GM04503 (cell line): ENCODE data around the gene FCHSD2.
"Not testable (repeated sequence)": the region's sequence is repeated elsewhere in the genome, so short reads cannot be mapped to it uniquely, and the experiment has no call there.

Experiments
- DNase-seq: peaks from one replicate; pipeline ENCODE4 v3.0.0-alpha.2; 2012; ENCODE audit warnings: low read depth

The FCHSD2 gene

DNA sequence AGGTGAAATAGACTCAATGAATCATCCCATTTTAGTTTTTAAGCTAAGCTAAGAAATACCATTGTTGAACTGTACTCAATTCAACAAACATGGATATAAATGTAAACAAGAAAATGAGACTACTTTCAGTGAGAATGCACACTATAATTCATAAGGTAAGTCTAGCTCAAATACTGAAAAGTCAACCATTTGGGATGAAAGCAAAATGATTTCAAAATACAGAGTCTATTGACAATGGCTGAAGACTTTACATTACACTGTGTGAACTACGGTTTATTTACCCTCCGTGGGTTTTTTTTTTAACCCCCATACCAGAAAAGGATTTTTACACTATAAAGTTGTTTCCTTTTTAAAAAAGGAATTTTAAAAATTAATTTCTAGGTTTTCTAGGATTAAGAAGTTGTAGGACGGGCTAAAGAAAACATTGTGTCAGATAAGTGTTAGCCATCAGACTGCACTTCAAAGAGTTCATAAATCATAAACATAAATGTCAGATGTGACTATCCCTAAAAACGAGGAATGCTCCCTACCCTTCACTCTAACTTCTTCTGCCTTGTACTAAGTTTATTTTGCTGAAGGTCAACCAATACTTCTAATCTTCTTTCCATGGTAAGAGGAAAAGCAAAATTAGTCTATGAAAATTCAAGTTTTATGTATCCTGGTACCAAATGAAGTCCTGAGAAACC, 83.0 kb downstream of the FCHSD2 start:
- DNase-seq = no peak

- DNase-seq = no peak
Measured at GRCh38 chr11:73055655-73056354, 86.3 kb downstream of the FCHSD2 start.

DNA sequence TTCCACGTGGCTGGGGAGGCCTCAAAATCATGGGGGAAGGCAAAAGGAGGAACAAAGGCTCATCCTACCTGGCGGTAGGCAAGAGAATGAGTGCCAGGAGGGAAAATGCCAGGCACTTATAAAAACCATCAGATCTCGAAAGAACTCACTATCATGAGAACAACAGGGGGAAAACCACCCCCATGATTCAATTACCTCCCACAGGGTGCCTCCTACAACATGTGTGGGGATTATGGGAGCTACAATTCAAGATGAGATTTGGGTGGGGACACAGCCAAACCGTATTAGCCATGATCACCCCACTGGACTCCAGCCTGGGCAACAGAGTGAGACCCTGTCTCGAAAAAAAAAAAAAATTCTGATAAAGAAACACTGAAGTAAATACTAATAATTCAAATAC, 87.1 kb downstream of the FCHSD2 start:
- DNase-seq = no peak

DNA sequence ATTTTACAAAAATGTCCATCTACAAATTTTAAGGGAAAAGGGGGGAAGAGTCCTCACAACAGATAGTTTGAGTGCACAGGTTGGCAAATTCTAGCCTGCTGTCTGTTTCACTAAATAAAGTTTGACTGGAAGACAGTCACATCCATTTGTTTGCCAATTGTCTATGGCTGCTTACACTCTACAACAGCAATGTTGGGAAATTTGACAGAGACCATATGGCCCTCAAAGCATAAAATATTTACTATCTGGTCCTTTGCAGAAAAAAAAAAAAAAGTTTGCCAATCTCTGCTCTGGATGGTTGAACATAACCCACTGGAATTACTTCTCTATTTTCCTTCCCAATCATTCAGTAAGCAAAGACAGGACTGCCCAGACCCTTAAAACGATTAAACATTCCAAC, 88.2 kb downstream of the FCHSD2 start:
- DNase-seq = no peak

DNA sequence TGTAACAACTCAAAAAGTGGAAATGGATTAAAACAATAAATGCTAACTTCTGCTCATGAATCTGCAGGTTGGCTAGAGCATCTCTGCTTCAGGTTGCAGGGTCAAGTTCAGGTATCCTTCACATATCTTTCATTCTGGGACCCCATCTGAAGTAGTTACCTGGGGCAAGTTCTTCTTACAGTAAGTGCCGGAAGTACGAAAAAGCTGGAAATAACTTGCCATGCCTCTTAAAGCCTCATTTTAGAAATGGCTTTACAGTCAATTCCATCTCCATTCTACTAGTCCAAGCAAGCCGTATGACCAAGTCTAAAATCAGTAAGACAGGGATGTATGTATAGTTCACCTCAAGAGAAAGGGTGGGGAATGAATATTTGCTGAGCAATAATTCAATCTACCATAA, 93.7 kb downstream of the FCHSD2 start:
- DNase-seq = no peak

GRCh38 chr11:73047773-73048371, 94.2 kb downstream of the FCHSD2 start:
- no peak for DNase-seq

- DNase-seq = no peak
Measured at GRCh38 chr11:73040046-73040445, 102.1 kb downstream of the FCHSD2 start.

GRCh38 chr11:73034777-73035176, 107.3 kb downstream of the FCHSD2 start:
- no peak for DNase-seq

GRCh38 chr11:73034331-73034730, 107.8 kb downstream of the FCHSD2 start:
- DNase-seq = no peak

- DNase-seq = no peak
Measured at GRCh38 chr11:73030130-73030529, 112.0 kb downstream of the FCHSD2 start.

- no peak for DNase-seq
Measured at GRCh38 chr11:73029403-73029802, 112.7 kb downstream of the FCHSD2 start.

GRCh38 chr11:73028611-73029010, 113.5 kb downstream of the FCHSD2 start:
- DNase-seq = no peak

- DNase-seq = not testable (repeated sequence)
Measured at GRCh38 chr11:73027840-73028239, 114.3 kb downstream of the FCHSD2 start.

- no peak for DNase-seq
Measured at GRCh38 chr11:73024639-73025038, 117.5 kb downstream of the FCHSD2 start.

- no peak for DNase-seq
Measured at GRCh38 chr11:73019996-73020395, 122.1 kb downstream of the FCHSD2 start.

DNA sequence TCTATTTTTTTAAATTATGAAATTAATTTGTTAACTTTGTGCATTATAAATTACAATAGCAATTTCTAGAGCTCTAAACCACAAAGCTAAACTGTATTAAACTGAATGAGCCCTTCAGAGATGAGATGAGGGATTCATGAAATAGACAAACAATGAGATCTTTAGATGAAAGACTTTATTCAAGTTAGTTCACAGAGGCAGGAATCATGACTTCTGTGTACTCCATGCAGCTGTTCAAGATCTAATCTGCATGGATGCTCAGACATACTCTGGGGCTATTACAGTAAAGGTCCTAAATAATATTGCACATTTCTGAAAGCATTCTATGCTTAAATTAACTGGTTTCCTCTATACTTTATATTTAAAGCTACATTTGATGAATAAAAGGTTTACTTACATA, 122.7 kb downstream of the FCHSD2 start:
- no peak for DNase-seq

- DNase-seq = no peak
Measured at GRCh38 chr11:73018856-73019255, 123.3 kb downstream of the FCHSD2 start.

GRCh38 chr11:73017024-73017751, 124.9 kb downstream of the FCHSD2 start:
- DNase-seq = no peak

- DNase-seq = no peak
Measured at GRCh38 chr11:73013021-73013420, 129.1 kb downstream of the FCHSD2 start.

GRCh38 chr11:73012121-73012863, 129.8 kb downstream of the FCHSD2 start:
- no peak for DNase-seq

DNA sequence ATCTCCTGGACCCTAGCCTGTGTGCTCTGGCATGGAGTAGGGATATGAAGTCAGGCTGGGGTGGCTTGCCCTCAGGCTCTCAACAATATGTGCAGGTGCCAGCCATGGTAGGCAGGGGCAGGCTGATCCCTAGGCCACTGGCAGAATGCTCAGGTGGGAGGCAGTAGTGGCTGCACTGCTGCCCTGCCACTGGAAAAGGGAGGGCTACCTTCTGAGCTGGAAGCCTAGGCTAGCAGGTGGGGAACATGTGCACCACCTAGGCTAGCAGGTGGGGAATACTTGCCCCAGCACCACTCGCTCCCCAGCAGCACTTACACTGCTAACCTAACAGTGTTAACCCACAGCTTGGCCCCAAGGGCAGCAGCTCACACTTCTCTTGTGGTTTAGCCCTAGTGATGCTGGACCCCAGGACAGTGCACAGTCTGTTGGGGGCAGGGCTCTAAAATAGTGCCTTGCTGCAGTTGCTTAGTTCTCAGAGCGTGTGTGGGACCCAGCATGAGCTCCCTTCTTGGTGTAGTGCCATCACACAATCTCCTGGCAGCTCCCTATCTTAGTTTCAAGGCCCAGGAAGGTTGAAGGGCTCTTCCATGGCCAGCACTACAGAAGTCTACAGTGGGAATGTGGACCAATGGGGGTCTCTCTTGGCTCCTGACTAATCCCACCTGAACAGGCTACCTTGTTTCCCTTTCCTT, 130.8 kb downstream of the FCHSD2 start:
- DNase-seq = no peak
